Measurements from ENCODE around the gene BPNT1.

GRCh38 chr1:220129479-220130210 is 40.1 kb upstream of the BPNT1 start:
- TF ChIP-seq POLR2A (IDR thresholded peaks at IDR 0.05) (no peak), CTCF (IDR thresholded peaks at IDR 0.05) (no peak)
